ENCODE data around the gene MED22.

DNA sequence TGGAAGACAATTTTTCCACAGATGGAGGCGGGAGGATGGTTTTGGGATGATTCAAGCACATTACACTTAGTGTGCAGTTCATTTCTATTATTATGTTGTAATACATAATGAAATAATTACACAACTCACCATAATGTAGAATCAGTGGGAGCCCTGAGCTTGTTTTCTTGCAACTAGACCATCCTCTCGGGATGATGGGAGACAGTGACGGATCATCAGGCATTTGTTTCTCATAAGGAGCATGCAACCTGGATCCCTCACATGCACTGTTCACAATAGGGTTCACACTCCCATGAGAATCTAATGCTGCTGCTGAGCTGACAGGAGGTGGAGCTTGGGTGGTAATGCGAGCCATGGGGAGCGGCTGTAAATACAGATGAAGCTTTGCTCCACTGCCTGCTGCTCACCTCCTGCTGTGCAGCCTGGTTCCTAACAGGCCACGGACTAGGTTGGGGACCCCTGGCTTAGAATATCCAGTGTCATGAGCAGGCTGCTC, 29.8 kb upstream of the MED22 start:
- TF ChIP-seq GATA2 (IDR thresholded peaks at IDR 0.05; ENCODE audit: low read depth, low read length) (no peak), GATA3 (IDR thresholded peaks at IDR 0.05; ENCODE audit: low read depth, low read length) (no peak)

All from SH-SY5Y (cell line).